ENCODE results near the gene NAA80. TPM values are rescaled to one million over a fixed set of nuclear protein-coding genes. Genes with fewer than 3 reads are reported as not detected.

NAA80 gene
- total and polyA plus RNA-seq, 2 of the 13 experiments (the other 11 are each of a cell fraction or from before 2014, with no cell fraction given), result 3.4 to 8.7 TPM

DNA sequence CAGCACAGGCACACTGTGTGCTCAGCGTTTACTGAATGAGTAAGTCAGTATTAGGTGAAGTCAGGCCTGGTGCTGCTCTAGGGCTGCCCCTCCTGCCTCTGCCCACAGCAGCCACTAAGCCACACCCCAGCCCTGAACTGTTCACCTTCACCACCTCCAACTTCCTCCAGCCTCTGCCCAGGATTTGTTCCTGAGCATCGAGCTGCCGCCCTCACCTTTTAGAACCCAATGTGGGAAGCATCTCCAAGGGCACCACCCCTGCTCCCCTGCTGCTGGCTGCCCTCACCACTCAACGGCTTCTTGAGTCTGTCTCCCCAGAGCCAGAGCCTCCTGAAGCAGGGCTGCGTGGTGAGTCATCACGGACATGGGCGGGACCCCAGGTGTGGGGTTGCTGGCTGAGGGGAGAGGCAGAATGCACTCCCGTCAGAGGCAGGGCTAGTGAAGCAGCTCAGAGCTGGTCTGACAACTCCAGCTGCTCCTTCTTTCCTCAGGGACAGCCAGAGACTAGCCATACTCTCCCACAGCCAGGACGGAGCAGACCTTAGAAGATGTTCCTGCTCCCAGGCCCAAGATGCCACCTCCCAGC lies 17.5 kb upstream of the NAA80 start (continued):
- TF ChIP-seq POGK (CRISPR knock-in tag; conservative IDR thresholded peaks at IDR 0.05), result no peak
- no peak for TF ChIP-seq NFIB (CRISPR knock-in tag; IDR thresholded peaks at IDR 0.05; ENCODE audit: borderline replicate concordance)
- TF ChIP-seq FOSL2 (CRISPR knock-in tag; IDR thresholded peaks at IDR 0.05), result peak; percentile 68
- no peak for TF ChIP-seq ZNF350 (CRISPR knock-in tag; IDR thresholded peaks at IDR 0.05; ENCODE audit: borderline replicate concordance, low read depth)
- TF ChIP-seq ZBTB7A (CRISPR knock-in tag; IDR thresholded peaks at IDR 0.05), result no peak
- TF ChIP-seq ZNF207 (IDR thresholded peaks at IDR 0.05; ENCODE audit: borderline replicate concordance), result no peak
- no peak for TF ChIP-seq MEIS2 (CRISPR knock-in tag; IDR thresholded peaks at IDR 0.05)
- TF ChIP-seq ZNF343 (CRISPR knock-in tag; IDR thresholded peaks at IDR 0.05), result no peak
- TF ChIP-seq MLXIP (CRISPR knock-in tag; IDR thresholded peaks at IDR 0.05; ENCODE audit: borderline replicate concordance), result no peak
- TF ChIP-seq ZNF12 (CRISPR knock-in tag; IDR thresholded peaks at IDR 0.05), result peak; percentile 78
